ENCODE data around the gene FLYWCH1. TPM values are rescaled to one million over a fixed set of nuclear protein-coding genes. Genes with fewer than 3 reads are reported as not detected.
A peak's percentile ranks its signal among the peaks of the same experiment; 100 is the strongest.

The FLYWCH1 gene
- total and polyA plus RNA-seq, 2 donors (not counting 1 experiment from before 2014, with no cell fraction given), result 78.3 to 120 TPM

GRCh38 chr16:2882650-2883457, 28.9 kb upstream of the FLYWCH1 start, which contains the start of gene FLYWCH2:
Gene FLYWCH2 (plus strand): TSS chr16:2883215. CDS start chr16:2896450, 13,235 bp downstream.
- Histone ChIP-seq H3K27ac (ENCODE audit: low read length in 2 of 2) (peak within 1 kb of the TSS; percentile 86 to 89), H3K9me3 (ENCODE audit: control extremely low read depth in 1 of 3, control insufficient read depth in 2 of 3, insufficient read depth in 1 of 3, low read length in 2 of 3) (peaks cover 0 to 7% (median 0%) of the 10 kb centered on the region in 3 donors), H2AFZ (ENCODE audit: insufficient read depth, low read depth, low read length, poor library complexity, severe bottlenecking) (peak within 1 kb of the TSS; percentile 99), H3K79me2 (ENCODE audit: control insufficient read depth, insufficient read depth, low read length) (peaks cover 13% of the 10 kb centered on the region), H3K9ac (ENCODE audit: low read length) (peak within 1 kb of the TSS; percentile 79), H3K27me3 (replicated peaks in 1 of 4; ENCODE audit: control extremely low read depth in 1 of 4, control insufficient read depth in 3 of 4, insufficient read depth in 4 of 4, low read length in 3 of 4) (peaks cover 0 to 2% (median 0%) of the 10 kb centered on the region in 4 experiments), H3K36me3 (replicated peaks in 1 of 2; ENCODE audit: control extremely low read depth in 1 of 2, control insufficient read depth in 1 of 2, extremely low read depth in 1 of 2, insufficient read depth in 2 of 2, low read length in 1 of 2) (no peaks in the 10 kb centered on the region), H3K4me2 (replicated peaks; ENCODE audit: low read depth, low read length, poor library complexity, severe bottlenecking) (peak within 1 kb of the TSS; percentile 92), H3K4me3 (ENCODE audit: control extremely low read depth in 1 of 5, extremely low read depth in 1 of 5, insufficient read depth in 1 of 5, low read depth in 2 of 5, low read length in 4 of 5) (peak within 1 kb of the TSS; percentile 64 to 85 (median 77)), H4K20me1 (ENCODE audit: control insufficient read depth, insufficient read depth, low read length, poor library complexity, severe bottlenecking) (no peaks in the 10 kb centered on the region), H3K4me1 (ENCODE audit: control insufficient read depth in 2 of 2, insufficient read depth in 2 of 2, low read length in 2 of 2) (peaks cover 6 to 14% of the 10 kb centered on the region in 2 donors)
- ChIA-PET CTCF (interaction anchor here (0.8 to 2.6 kb wide), 11 partner anchors 8 to 1593 kb away, joined by 3 to 22 read pairs (median 5); partner anchors contain the start of genes FLYWCH1 and HMOX2), POLR2A (interaction anchor here (0.5 to 2.0 kb wide), 10 partner anchors 14 to 918 kb away, joined by 3 to 18 read pairs (median 6); partner anchors contain the start of genes ELOB, FLYWCH1, MLST8 and RPS2)
- WGBS (ENCODE audit: insufficient coverage), result under 1% methylated on average over 72 of the region's 73 CpGs
- DNase-seq (peak; percentile 99), ATAC-seq (ENCODE audit: low read depth) (peak; percentile 91)
- intact Hi-C loops (cut with micrococcal nuclease), result loop anchor here (1.0 to 5.0 kb wide), 10 partner anchors 8 to 239 kb away; partner anchors contain the start of genes FLYWCH1, PKMYT1 and SRRM2
- H3K4me1 Mint-ChIP-seq, result peaks cover 12% of the 10 kb centered on the region
- no peak for TF ChIP-seq CTCF (IDR thresholded peaks at IDR 0.05)
- no peak for TF ChIP-seq EZH2 (IDR thresholded peaks at IDR 0.05; ENCODE audit: borderline replicate concordance, insufficient read depth, low read depth, low read length, poor library complexity, severe bottlenecking)
- no peaks in the 10 kb centered on the region for H3K9me3 Mint-ChIP-seq (ENCODE audit: insufficient read depth)
- peak within 1 kb of the TSS; percentile 98 for H3K27ac Mint-ChIP-seq
- H3K27me3 Mint-ChIP-seq, result no peaks in the 10 kb centered on the region
- H3K4me3 Mint-ChIP-seq, result peak within 1 kb of the TSS; percentile 97

All from B cell (primary cell).